ENCODE results near the gene ANGEL2. TPM values are rescaled to one million over a fixed set of nuclear protein-coding genes. Genes with fewer than 3 reads are reported as not detected.

Gene ANGEL2
- total RNA-seq, 1 experiment from 2014 or later, result 34.8 TPM

GRCh38 chr1:212981025-212981495 is 34.6 kb downstream of the ANGEL2 start:
- no TSS peak for BruUV-seq (replicated peaks)
- ATAC-seq, result no peak

GRCh38 chr1:212980123-212980785 is 35.4 kb downstream of the ANGEL2 start:
- Histone ChIP-seq H3K36me3 (ENCODE audit: control insufficient read depth, insufficient read depth, low read length) (no peaks in the 10 kb centered on the region), H3K27ac (ENCODE audit: low read length) (no peak overlapping the region), H3K4me1 (ENCODE audit: control insufficient read depth, insufficient read depth, low read length) (no peaks in the 10 kb centered on the region), H3K9me3 (ENCODE audit: control insufficient read depth, insufficient read depth, low read depth, low read length) (no peaks in the 10 kb centered on the region), H3K27me3 (ENCODE audit: control insufficient read depth, insufficient read depth, low read length) (no peaks in the 10 kb centered on the region; the same call in 1 of the 2 replicates), H3K4me3 (ENCODE audit: low read depth in 2 of 2, low read length in 2 of 2) (no peak overlapping the region)
- intact Hi-C loops (cut with micrococcal nuclease; ENCODE audit: unreplicated experiment), result no loop called here
- ChIA-PET POLR2A (no interaction called here), CTCF (no interaction called here)
- no peak for TF ChIP-seq POLR2AphosphoS5 (IDR thresholded peaks at IDR 0.05; ENCODE audit: low read depth, low read length)
- no peak for TF ChIP-seq TCF7L2 (IDR thresholded peaks at IDR 0.05; ENCODE audit: low read depth, low read length)
- TF ChIP-seq SIN3A (IDR thresholded peaks at IDR 0.05; ENCODE audit: borderline replicate concordance, insufficient read depth, low read depth, low read length), result no peak
- TF ChIP-seq CTCF (IDR thresholded peaks at IDR 0.05), result no peak
- no peak for TF ChIP-seq REST (IDR thresholded peaks at IDR 0.05; ENCODE audit: insufficient read depth in 1 of 2, low read depth in 2 of 2, low read length in 1 of 2)
- ATAC-seq, result no peak
- in situ Hi-C loops (cut with HindIII; ENCODE audit: low pct_unique_long_range_greater_than_20kb, low sequenced_read_pairs), result no loop called here
- BruUV-seq (replicated peaks), result no TSS peak
- no peak for DNase-seq (ENCODE audit: low read depth, low spot score)

More at GRCh38 chr1:212981025-212981495, 34.6 kb downstream of the ANGEL2 start:
- Histone ChIP-seq H3K9me3 (ENCODE audit: control insufficient read depth, insufficient read depth, low read depth, low read length) (no peaks in the 10 kb centered on the region), H3K4me3 (ENCODE audit: low read depth in 2 of 2, low read length in 2 of 2) (no peak overlapping the region), H3K27ac (ENCODE audit: low read length) (no peak overlapping the region), H3K27me3 (ENCODE audit: control insufficient read depth, insufficient read depth, low read length) (no peaks in the 10 kb centered on the region; the same call in 1 of the 2 replicates), H3K4me1 (ENCODE audit: control insufficient read depth, insufficient read depth, low read length) (no peaks in the 10 kb centered on the region), H3K36me3 (ENCODE audit: control insufficient read depth, insufficient read depth, low read length) (no peaks in the 10 kb centered on the region)
- intact Hi-C loops (cut with micrococcal nuclease; ENCODE audit: unreplicated experiment) (no loop called here), in situ Hi-C loops (cut with HindIII; ENCODE audit: low pct_unique_long_range_greater_than_20kb, low sequenced_read_pairs) (no loop called here)
- ChIA-PET CTCF (no interaction called here), POLR2A (no interaction called here)
- no peak for DNase-seq (ENCODE audit: low read depth, low spot score)
- no peak for TF ChIP-seq SIN3A (IDR thresholded peaks at IDR 0.05; ENCODE audit: borderline replicate concordance, insufficient read depth, low read depth, low read length)

Data from Panc1 (cell line).